Activated CD8-positive, alpha-beta memory T cell treated with anti-CD3 and anti-CD28 coated beads, Interleukin-2, amount 50 U/mL, for 24 hours (primary cell): ENCODE data around the gene ARHGAP27.
"Not testable (repeated sequence)": the region's sequence is repeated elsewhere in the genome, so short reads cannot be mapped to it uniquely, and the experiment has no call there.

Experiments used
- DNase-seq: peaks from one replicate; pipeline ENCODE4 v3.0.0-alpha.2; 2020; ENCODE audit errors: extremely low read depth

Gene ARHGAP27

GRCh38 chr17:45361976-45362375 is 70.7 kb downstream of the ARHGAP27 start:
- no peak for DNase-seq

- DNase-seq = no peak
Observed at GRCh38 chr17:45361451-45361850, 71.2 kb downstream of the ARHGAP27 start.

- no peak for DNase-seq
Observed at GRCh38 chr17:45357364-45357997, 75.2 kb downstream of the ARHGAP27 start.

GRCh38 chr17:45355087-45355486 is 77.6 kb downstream of the ARHGAP27 start:
- no peak for DNase-seq

DNA sequence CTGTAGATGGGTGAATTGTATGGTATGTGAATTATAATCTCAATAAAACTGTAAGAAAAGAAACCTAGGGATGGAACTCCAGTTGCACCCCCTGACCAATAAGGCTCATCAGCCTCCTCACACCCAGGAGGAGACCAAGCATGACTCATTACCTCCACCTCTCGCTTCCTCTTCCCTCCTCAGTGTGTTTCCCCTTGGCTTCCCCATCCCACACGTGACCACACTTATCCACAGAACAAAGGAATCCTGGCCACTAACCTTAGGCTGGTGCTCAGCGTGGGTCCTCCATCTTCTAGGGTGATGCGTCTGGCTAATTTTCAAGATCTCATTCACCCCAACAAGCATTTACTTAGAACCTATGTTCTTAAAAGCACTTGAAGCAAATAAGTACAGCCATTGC is 79.6 kb downstream of the ARHGAP27 start:
- DNase-seq = no peak

DNA sequence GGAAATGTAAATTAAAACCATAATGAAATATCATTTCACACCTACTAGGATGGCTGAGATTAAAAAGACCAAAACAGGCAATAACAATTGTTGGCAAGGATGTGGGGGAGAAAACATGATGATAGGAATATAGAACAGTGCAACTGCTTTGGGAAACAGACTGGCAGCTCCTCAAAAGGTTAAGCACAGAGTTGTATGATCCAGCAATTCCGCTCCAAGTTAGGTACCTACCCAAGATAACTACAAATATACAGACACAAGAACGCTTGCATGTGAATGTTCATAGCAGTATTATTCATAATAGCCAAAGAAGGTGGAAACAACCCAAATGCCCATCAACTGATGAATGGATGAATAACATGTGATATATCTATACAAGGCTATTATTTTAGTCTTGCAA is 80.8 kb downstream of the ARHGAP27 start:
- DNase-seq = no peak

GRCh38 chr17:45347444-45347843 is 85.2 kb downstream of the ARHGAP27 start:
- DNase-seq = no peak

- no peak for DNase-seq
Observed at GRCh38 chr17:45346216-45347015, 86.3 kb downstream of the ARHGAP27 start.

GRCh38 chr17:45345554-45346215 is 87.0 kb downstream of the ARHGAP27 start:
- no peak for DNase-seq

GRCh38 chr17:45345246-45345553 is 87.5 kb downstream of the ARHGAP27 start:
- DNase-seq = no peak

DNA sequence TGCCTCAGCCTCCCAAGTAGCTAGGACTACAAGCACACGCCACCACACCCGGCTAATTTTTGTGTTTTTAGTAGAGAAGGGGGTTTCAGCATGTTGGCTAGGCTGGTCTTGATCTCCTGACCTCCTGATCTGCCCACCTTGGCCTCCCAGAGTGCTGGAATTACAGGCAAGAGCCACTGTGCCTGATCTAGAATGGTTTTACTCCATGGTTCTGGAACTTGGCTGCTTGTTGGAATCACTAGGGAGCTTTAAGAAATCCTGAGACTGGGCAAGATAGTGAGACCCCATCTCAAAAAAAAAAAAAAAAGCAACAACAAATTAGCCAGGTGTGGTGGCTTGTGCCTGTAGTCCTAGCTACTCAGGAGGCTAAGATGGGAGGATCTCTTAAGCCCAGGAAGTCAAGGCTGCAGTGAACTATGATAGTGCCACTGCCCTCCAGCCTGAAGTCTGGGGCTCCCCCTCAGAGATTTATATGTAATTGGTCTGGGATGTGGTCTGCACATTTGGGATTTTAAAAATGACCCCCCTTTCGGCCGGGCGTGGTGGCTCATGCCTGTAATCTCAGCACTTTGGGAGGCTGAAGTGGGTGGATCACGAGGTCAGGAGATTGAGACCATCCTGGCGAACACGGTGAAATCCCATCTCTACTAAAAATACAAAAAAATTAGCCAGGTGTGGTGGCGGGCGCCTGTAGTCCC is 88.6 kb downstream of the ARHGAP27 start:
- not testable (repeated sequence) for DNase-seq
